ENCODE data around the gene LRIF1.
"Not testable (repeated sequence)": the region's sequence is repeated elsewhere in the genome, so short reads cannot be mapped to it uniquely, and the experiment has no call there.

LRIF1 gene, protein sequence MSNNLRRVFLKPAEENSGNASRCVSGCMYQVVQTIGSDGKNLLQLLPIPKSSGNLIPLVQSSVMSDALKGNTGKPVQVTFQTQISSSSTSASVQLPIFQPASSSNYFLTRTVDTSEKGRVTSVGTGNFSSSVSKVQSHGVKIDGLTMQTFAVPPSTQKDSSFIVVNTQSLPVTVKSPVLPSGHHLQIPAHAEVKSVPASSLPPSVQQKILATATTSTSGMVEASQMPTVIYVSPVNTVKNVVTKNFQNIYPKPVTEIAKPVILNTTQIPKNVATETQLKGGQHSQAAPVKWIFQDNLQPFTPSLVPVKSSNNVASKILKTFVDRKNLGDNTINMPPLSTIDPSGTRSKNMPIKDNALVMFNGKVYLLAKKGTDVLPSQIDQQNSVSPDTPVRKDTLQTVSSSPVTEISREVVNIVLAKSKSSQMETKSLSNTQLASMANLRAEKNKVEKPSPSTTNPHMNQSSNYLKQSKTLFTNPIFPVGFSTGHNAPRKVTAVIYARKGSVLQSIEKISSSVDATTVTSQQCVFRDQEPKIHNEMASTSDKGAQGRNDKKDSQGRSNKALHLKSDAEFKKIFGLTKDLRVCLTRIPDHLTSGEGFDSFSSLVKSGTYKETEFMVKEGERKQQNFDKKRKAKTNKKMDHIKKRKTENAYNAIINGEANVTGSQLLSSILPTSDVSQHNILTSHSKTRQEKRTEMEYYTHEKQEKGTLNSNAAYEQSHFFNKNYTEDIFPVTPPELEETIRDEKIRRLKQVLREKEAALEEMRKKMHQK

GRCh38 chr1:110963691-110964454, at the start of gene LRIF1:
Gene LRIF1, minus strand, starts transcription at chr1:110963922. Its CDS starts 234 bp downstream, at chr1:110963688.
- DNase-seq: peak; percentile 99

DNA sequence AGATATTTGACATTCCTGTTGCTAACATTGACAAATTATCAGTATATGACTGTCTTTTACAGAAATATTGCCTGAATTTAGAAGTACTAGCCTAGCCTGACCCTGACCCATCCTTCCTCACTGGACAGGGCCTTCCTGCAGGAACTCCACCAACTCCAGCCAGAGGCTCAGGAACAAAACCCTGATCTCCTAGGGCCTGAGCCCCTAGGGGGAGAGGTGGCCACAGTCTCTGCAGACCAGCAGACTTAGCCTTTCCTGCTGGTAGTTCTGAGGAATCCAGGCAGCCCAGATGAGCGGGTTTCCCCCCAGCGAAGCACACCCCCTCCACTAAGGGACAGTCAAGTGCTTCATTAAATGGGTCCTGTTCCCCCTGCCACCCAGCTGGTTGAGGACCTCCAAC, 44.3 kb upstream of the LRIF1 start:
- no peak for DNase-seq

DNA sequence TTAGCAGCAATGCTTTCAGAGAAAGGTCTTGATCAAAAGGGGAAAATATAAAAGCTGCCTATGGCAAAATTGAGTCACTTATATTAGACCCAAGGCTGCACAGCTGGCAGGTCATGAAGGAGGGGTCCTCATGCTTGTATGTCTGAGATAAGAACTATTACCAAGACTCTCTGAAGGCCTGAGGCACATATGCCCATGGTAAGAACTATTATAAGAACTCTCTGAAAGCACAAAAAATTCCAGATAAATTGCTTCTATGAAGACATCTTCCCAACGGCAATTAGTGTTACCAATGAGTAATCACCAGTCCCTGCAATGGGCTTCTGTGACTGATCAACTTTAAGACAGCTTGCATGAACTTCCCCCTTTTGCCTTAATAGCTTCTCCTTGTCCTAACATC, 42.8 kb upstream of the LRIF1 start:
- DNase-seq: no peak

DNA sequence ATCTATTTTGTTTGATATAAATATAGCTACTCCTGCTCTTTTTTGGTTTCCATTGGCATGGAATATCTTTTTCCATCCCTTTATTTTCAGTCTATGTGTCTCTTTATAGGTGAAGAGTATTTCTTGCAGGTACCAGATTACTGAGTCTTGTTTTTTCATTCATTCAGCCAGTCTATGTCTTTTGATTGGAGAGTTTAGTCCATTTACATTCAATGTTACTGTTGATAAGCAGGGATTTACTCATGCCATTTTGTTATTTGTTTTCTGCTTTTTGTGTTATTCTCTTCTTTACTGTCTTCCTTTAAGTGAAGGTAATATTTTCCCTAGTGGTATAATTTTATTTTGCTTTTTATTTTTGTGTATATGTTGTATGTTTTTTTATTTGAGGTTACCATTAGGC, 35.9 kb upstream of the LRIF1 start:
- not testable (repeated sequence) for DNase-seq

DNA sequence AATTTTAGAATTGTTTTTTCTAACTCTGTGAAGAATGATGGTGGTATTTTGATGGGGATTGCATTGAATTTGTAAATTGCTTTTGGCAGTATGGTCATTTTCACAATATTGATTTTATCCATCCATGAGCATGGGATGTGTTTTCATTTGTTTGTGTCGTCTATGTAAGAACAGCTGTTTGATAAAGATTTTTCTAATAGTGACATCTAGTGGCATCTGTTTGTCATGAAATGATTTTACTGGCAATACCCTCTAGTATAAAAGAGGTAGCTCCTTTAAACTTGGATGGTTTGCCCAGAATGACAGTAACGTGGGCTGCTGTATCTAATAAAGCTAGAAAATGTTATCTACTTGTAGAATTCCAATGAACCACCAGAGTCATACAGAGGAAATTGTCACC, 28.6 kb upstream of the LRIF1 start:
- DNase-seq: peak; percentile 50

- not testable (repeated sequence) for DNase-seq
Observed at GRCh38 chr1:110991295-110991694, 27.6 kb upstream of the LRIF1 start.

GRCh38 chr1:110990541-110990940, 26.8 kb upstream of the LRIF1 start:
- DNase-seq: no peak

GRCh38 chr1:110986407-110986891, 22.7 kb upstream of the LRIF1 start:
- DNase-seq: no peak

- DNase-seq: peak; percentile 7
Observed at GRCh38 chr1:110982320-110982719, 18.6 kb upstream of the LRIF1 start.

DNA sequence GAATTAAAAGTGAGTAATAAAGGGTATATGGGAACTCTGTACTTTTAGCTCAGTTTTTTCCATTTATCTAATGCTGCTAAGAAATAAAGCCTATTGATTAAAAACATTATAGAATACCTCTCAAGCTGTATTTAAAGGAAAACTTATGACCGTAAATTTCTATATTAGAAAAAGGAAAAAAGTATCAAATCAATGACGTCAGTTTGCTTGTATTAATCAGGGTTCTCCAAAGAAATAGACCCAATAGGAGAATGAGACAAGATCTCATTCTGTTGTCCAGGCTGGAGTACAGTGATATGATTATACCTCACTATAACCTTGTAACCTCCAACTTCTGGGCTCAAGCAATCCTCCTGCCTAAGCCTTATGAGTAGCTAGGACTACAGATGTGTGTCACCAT, 15.4 kb upstream of the LRIF1 start:
- DNase-seq: no peak

DNA sequence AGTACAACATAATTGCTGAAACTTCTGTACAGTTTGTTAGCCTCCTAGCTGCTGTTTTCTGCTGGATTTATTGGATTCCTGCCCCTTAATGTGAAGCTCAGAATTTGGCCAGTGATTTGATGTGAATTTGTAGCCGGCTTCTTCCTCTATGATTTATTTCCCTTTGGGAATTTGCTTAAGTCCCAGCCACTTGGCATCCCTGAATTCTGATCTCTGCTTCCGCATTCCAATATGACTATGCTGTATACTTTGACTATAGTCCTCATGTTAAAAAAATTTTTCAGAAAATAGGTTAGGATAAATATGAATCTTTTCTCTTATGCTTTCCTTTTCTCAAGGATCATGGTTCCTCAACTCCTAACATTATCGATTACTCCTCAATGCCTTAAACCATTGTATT, 12.4 kb upstream of the LRIF1 start:
- no peak for DNase-seq

DNA sequence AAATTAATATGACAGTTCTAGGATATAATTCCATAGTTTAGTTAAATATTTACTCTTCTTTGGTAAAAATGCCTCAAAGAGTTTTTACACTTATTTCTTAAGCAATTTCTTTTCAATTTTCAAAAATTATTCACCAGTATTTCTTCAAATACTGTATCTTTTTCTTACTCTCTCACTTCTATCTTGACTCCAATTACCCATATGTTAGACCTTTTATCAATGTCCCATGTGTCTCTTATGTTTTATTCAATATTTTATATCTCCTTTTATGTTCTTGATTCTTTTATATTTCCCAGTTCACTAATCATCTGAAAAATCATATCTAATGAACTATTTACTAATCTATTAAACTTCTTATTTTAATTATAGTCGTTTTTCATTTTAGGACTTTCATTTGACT, 11.5 kb upstream of the LRIF1 start:
- DNase-seq: no peak

DNA sequence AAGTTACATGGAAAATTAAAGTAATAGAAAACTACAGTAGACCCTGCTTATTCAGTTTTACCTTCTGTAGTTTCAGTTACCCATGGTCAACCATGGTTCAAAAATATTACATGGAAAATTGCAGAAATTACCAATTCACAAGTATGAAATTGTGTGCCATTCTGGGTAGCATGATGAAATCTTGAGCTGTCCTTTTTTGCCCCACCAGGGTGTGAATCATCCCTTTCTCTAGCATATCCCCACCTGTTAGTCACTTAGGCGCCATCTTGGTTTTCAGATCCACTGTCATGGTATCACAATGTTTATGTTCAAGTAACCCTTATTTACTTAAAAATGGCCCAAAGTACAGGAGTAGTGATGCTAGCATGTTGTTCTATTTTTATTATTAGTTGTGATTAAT, 3.5 kb upstream of the LRIF1 start:
- DNase-seq: no peak

DNA sequence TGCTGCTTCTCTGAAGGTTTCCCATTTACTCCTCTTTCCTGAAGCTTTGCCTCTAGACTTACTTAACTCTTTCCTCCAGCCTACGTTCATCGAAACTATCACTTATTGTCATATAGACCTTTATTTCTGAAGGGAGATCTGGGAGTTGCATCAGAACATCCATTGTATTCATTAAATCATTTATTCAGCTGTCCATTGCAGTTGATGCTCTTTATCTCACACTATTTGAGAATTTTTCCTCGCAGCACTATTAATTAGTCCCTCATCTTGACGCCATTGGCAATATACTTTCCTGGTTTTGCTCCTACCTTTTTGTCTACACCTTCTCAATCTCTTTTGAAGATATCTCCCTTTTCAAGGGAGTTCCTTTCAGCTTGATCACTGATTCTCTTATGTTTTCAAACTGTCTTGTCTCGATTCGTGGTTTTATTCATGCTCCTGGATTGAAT, 757 bp upstream of the LRIF1 start:
- DNase-seq: no peak

DNA sequence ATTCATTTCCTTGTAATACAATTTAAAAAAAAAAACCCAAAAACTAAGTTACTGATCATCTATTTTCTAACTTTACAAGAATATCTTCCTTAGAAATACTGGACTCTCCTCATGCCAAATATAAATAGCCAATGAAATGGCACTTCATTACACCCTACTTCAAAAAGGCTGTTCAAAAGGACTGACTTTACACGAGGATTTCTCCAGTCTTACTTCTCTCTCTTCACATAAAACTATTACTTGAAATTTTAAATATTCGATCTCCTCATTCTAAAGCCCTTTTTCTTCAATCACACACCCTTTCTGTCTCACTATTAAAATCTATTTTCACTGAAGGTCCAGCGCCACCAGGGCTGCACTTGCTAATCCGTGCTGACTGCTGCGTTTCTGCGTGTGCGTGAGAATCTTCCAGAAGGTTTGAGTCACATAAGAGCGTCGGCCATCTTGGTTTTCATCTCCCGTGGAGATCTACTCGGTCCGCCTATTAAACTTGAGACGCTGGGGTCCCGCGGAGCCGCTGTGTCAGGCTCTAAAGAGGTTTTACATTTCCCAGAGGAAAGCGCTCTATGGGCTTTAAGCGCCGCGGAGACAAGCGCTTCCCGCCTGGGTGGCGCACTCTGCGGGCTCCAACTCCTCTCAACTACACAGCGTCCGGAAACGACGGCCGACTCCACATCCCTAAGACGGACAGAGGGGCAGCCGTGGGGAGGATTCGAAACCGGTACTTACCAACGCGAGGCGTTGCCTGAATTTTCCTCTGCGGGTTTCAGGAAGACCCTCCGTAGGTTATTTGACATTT, 631 bp downstream of the LRIF1 start:
- peak; percentile 58 for DNase-seq

- no peak for DNase-seq
Observed at GRCh38 chr1:110961902-110962301, 1.8 kb downstream of the LRIF1 start.

- no peak for DNase-seq
Observed at GRCh38 chr1:110960777-110961420, 2.8 kb downstream of the LRIF1 start.

GRCh38 chr1:110957798-110958197, 5.9 kb downstream of the LRIF1 start:
- DNase-seq: no peak

- no peak for DNase-seq
Observed at GRCh38 chr1:110956586-110956985, 7.1 kb downstream of the LRIF1 start.

DNA sequence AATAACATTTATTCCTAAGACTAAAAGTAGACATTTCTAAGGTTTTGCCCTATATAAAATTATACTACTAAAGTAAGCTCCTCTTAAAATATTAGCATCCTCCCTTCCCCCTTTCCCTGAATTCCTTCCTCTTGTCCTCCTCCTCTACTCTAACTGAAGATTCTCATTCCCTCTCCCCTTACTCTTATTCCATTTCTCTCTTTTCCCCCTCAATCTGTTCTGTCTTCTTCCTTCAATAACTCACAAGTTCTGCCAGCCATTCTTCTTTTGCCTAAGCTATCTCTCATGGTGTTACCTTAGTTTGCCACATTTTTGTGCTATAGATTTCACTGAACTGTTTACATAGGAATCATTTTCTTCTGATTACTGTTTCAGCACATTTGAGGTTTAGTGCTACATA, 10.7 kb downstream of the LRIF1 start:
- DNase-seq: no peak

- DNase-seq: no peak
Observed at GRCh38 chr1:110952031-110952430, 11.7 kb downstream of the LRIF1 start.

DNA sequence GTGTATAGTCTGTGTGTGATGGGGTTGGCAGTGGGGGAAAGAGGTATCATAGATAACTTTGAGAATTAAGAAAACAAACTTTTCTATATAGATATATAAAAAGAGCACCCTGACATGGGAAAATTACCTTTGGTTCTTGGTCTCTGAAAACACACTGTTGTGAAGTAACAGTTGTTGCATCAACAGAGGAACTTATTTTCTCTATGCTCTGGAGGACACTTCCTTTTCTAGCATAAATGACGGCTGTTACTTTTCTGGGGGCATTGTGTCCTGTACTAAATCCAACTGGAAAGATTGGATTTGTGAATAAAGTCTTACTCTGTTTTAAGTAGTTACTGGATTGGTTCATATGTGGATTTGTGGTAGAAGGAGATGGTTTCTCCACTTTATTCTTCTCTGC, 12.6 kb downstream of the LRIF1 start:
- no peak for DNase-seq

Measured in activated CD4-positive, alpha-beta T cell treated with anti-CD3 and anti-CD28 coated beads, Interleukin-2, amount 50 U/mL, for 16 hours (primary cell).